Measurements from ENCODE around the gene TRIO. TPM values are rescaled to one million over a fixed set of nuclear protein-coding genes. Genes with fewer than 3 reads are reported as not detected.

Gene TRIO
- polyA plus RNA-seq, 1 of the 3 experiments (the other 2 are of a cell fraction) = 229 TPM

GRCh38 chr5:14221732-14222131, 78.6 kb downstream of the TRIO start:
- Histone ChIP-seq H4K20me1 (ENCODE audit: insufficient read depth) (peaks cover 94% of the 10 kb centered on the region), H3K36me3 (replicated peaks in 1 of 2; ENCODE audit: control insufficient read depth in 1 of 2, insufficient read depth in 2 of 2, low read length in 1 of 2) (peaks cover 0 to 15% of the 10 kb centered on the region in 2 experiments), H3K4me1 (ENCODE audit: control insufficient read depth in 1 of 2, insufficient read depth in 2 of 2, low read depth in 1 of 2, low read length in 1 of 2) (peaks cover 14 to 21% of the 10 kb centered on the region in 2 experiments; a peak in 3 of 4 replicates), H3K79me2 (ENCODE audit: insufficient read depth) (peaks cover 100% of the 10 kb centered on the region), H3K4me2 (no peak overlapping the region), H3F3A (replicated peaks; ENCODE audit: insufficient read depth) (peaks cover 4% of the 10 kb centered on the region), H3K27ac (ENCODE audit: low read depth in 2 of 2, low read length in 1 of 2) (no peak overlapping the region), H3K9ac (no peak overlapping the region), H2AFZ (ENCODE audit: low read depth) (no peak overlapping the region), H3K9me2 (no peaks in the 10 kb centered on the region), H3K4me3 (ENCODE audit: low read depth in 2 of 2, low read length in 1 of 2) (no peak overlapping the region), H3K9me3 (no peaks in the 10 kb centered on the region), H3K27me3 (ENCODE audit: insufficient read depth) (no peaks in the 10 kb centered on the region)
- ChIA-PET CTCF (interaction anchor here (1.2 kb wide), 1 partner anchor 12 kb away, joined by 3 read pairs; no protein-coding TSS in a partner anchor), POLR2A (no interaction called here)
- WGBS (ENCODE audit: low lambda C conversion rate) = 81% methylated on average over 6 of the region's 6 CpGs
- no peak for DNase-seq
- TF ChIP-seq, protein P1, sequence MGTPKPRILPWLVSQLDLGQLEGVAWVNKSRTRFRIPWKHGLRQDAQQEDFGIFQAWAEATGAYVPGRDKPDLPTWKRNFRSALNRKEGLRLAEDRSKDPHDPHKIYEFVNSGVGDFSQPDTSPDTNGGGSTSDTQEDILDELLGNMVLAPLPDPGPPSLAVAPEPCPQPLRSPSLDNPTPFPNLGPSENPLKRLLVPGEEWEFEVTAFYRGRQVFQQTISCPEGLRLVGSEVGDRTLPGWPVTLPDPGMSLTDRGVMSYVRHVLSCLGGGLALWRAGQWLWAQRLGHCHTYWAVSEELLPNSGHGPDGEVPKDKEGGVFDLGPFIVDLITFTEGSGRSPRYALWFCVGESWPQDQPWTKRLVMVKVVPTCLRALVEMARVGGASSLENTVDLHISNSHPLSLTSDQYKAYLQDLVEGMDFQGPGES (IDR thresholded peaks at IDR 0.05; ENCODE audit: low read depth, low read length) = no peak
- TF ChIP-seq EZH2phosphoT487 (IDR thresholded peaks at IDR 0.05; ENCODE audit: borderline replicate concordance, low read depth) (no peak), CHD2 (IDR thresholded peaks at IDR 0.05; ENCODE audit: low read length, partially characterized antibody) (no peak), RFX5 (IDR thresholded peaks at IDR 0.05; ENCODE audit: low read length) (no peak), FOSL2 (IDR thresholded peaks at IDR 0.05; ENCODE audit: borderline replicate concordance, low read depth) (no peak), TAF1 (IDR thresholded peaks at IDR 0.05; ENCODE audit: borderline replicate concordance, low read depth, low read length) (no peak), NRF1 (IDR thresholded peaks at IDR 0.05; ENCODE audit: low read depth, low read length) (no peak), POLR2AphosphoS5 (IDR thresholded peaks at IDR 0.05; ENCODE audit: low read depth, low read length) (no peak)

DNA sequence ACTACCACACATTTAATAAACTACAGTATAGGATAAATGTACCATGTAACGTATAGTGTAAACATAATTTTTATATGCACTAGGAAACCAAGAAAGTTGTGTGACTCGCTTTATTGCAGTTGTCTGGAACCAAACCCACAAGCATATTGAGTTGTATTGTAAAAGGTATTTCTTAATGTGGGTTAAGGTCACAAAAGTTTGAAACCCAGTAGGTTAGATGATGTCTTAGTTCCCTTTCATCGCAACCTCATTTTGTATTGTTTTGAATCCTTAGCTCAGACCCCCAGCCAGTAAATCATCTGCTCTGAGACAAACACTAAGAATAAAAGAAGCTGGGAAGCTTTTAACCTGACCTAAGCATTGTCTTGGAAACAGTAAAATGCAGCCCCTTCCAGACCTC, 79.1 kb downstream of the TRIO start:
- peaks cover 94% of the 10 kb centered on the region for H4K20me1 ChIP-seq (ENCODE audit: insufficient read depth)
- peaks cover 15 to 17% of the 10 kb centered on the region in 2 experiments; a peak in 3 of 4 replicates for H3K4me1 ChIP-seq (ENCODE audit: control insufficient read depth in 1 of 2, insufficient read depth in 2 of 2, low read depth in 1 of 2, low read length in 1 of 2)
- CTCF ChIA-PET = interaction anchor here (1.2 kb wide), 1 partner anchor 12 kb away, joined by 3 read pairs; no protein-coding TSS in a partner anchor
- TF ChIP-seq GATA2 (CRISPR knock-in tag; IDR thresholded peaks at IDR 0.05) = no peak
- TF ChIP-seq FOXJ3 (CRISPR knock-in tag; IDR thresholded peaks at IDR 0.05) = no peak
- no peak for TF ChIP-seq USF2 (IDR thresholded peaks at IDR 0.05; ENCODE audit: borderline replicate concordance, low read depth, low read length)
- TF ChIP-seq, protein P1 (IDR thresholded peaks at IDR 0.05; ENCODE audit: low read depth, low read length) = no peak
- TF ChIP-seq SIN3A (IDR thresholded peaks at IDR 0.05; ENCODE audit: borderline replicate concordance, low read depth, low read length) = no peak
- no peak for TF ChIP-seq GABPA (IDR thresholded peaks at IDR 0.05; ENCODE audit: low read depth)
- TF ChIP-seq, protein P2, sequence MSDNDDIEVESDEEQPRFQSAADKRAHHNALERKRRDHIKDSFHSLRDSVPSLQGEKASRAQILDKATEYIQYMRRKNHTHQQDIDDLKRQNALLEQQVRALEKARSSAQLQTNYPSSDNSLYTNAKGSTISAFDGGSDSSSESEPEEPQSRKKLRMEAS (IDR thresholded peaks at IDR 0.05; ENCODE audit: low read depth) = no peak
- TF ChIP-seq SMC3 (IDR thresholded peaks at IDR 0.05; ENCODE audit: low read depth, low read length) = no peak
- TF ChIP-seq TCF12 (IDR thresholded peaks at IDR 0.05) = no peak
- no peak for TF ChIP-seq CHD2 (IDR thresholded peaks at IDR 0.05; ENCODE audit: low read length, partially characterized antibody)
- no peak for TF ChIP-seq EP300 (IDR thresholded peaks at IDR 0.05; ENCODE audit: borderline replicate concordance in 1 of 2, low read depth in 1 of 2, low read length in 1 of 2)
- TF ChIP-seq, protein P3, sequence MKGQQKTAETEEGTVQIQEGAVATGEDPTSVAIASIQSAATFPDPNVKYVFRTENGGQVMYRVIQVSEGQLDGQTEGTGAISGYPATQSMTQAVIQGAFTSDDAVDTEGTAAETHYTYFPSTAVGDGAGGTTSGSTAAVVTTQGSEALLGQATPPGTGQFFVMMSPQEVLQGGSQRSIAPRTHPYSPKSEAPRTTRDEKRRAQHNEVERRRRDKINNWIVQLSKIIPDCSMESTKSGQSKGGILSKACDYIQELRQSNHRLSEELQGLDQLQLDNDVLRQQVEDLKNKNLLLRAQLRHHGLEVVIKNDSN (IDR thresholded peaks at IDR 0.05; ENCODE audit: borderline replicate concordance, low read depth) = no peak
- no peak for TF ChIP-seq PBX3 (IDR thresholded peaks at IDR 0.05)
- TF ChIP-seq RCOR1 (IDR thresholded peaks at IDR 0.05; ENCODE audit: low read length) = no peak
- no peak for TF ChIP-seq ELF1 (IDR thresholded peaks at IDR 0.05)

More for the DNA sequence above, 79.1 kb downstream of the TRIO start:
- Histone ChIP-seq H3K4me2 (no peak overlapping the region), H3K9me2 (no peaks in the 10 kb centered on the region), H3K9me3 (no peaks in the 10 kb centered on the region), H3F3A (replicated peaks; ENCODE audit: insufficient read depth) (peaks cover 4% of the 10 kb centered on the region), H3K27ac (ENCODE audit: low read depth in 2 of 2, low read length in 1 of 2) (no peak overlapping the region), H3K79me2 (ENCODE audit: insufficient read depth) (peaks cover 100% of the 10 kb centered on the region), H3K4me3 (ENCODE audit: low read depth in 2 of 2, low read length in 1 of 2) (no peak overlapping the region), H2AFZ (ENCODE audit: low read depth) (no peak overlapping the region), H3K27me3 (ENCODE audit: insufficient read depth) (no peaks in the 10 kb centered on the region), H3K36me3 (replicated peaks in 1 of 2; ENCODE audit: control insufficient read depth in 1 of 2, insufficient read depth in 2 of 2, low read length in 1 of 2) (peaks cover 0 to 18% of the 10 kb centered on the region in 2 experiments), H3K9ac (no peak overlapping the region)
- POLR2A ChIA-PET = no interaction called here
- no peak for DNase-seq
- WGBS (ENCODE audit: low lambda C conversion rate) = 82% methylated on average over 3 of the region's 3 CpGs
